HepG2 (cell line): ENCODE results near the gene IQCN. TPM values are rescaled to one million over a fixed set of nuclear protein-coding genes. Genes with fewer than 3 reads are reported as not detected.
A peak's percentile ranks its signal among the peaks of the same experiment; 100 is the strongest.

ENCODE experiments used
- ARNTL ChIP-seq: sonication (generic); formaldehyde crosslinking; IDR thresholded peaks from 2 replicates; pipeline ENCODE4 v1.4.0; 2020; ENCODE audit warnings: mild to moderate bottlenecking, missing genetic modification reagents
- CCAR2 ChIP-seq: fragments of 200-400 bp; formaldehyde crosslinking; optimal IDR thresholded peaks from 2 replicates; pipeline ENCODE3; 2018; ENCODE audit warnings: low read depth, mild to moderate bottlenecking, low read length, moderate library complexity
- FOXM1 ChIP-seq: sonication (generic); formaldehyde crosslinking; IDR thresholded peaks from 2 replicates; pipeline ENCODE4 v1.5.0; 2020; ENCODE audit warnings: missing genetic modification reagents
- GABPA ChIP-seq, 2 experiments: IDR thresholded peaks; 2 replicates each; pipeline ENCODE4 v1.6.1; 2011 to 2016; ENCODE audit warnings: low read depth in 2 of 2, low read length in 1 of 2, missing biosample characterization in 1 of 2, missing genetic modification characterization in 1 of 2
- GATAD2A ChIP-seq: IDR thresholded peaks from 2 replicates; pipeline ENCODE4 v1.6.1; 2016
- HNRNPUL1 ChIP-seq: fragments of 200-400 bp; formaldehyde crosslinking; IDR thresholded peaks from 2 replicates; pipeline ENCODE4 v1.6.1; 2017; ENCODE audit warnings: low read depth, mild to moderate bottlenecking, low read length, moderate library complexity
- IKZF1 ChIP-seq: fragments of 450-650 bp; IDR thresholded peaks from 2 replicates; pipeline ENCODE4 v1.7.1; 2016
- KDM4B ChIP-seq: sonication (generic); formaldehyde crosslinking; IDR thresholded peaks from 2 replicates; pipeline ENCODE4 v1.4.0; 2020; ENCODE audit warnings: missing genetic modification reagents
- PCBP2 ChIP-seq: fragments of 200-400 bp; formaldehyde crosslinking; optimal IDR thresholded peaks from 2 replicates; pipeline ENCODE3; 2018; ENCODE audit warnings: low read length, low read depth; ENCODE audit not compliant: poor library complexity, severe bottlenecking
- PHF21A ChIP-seq: sonication (generic); formaldehyde crosslinking; IDR thresholded peaks from 2 replicates; pipeline ENCODE4 v1.5.0; 2020; ENCODE audit warnings: mild to moderate bottlenecking, missing genetic modification reagents
- RFXANK ChIP-seq: IDR thresholded peaks from 2 replicates; pipeline ENCODE4 v1.6.1; 2016
- SIX4 ChIP-seq: sonication (generic); formaldehyde crosslinking; IDR thresholded peaks from 2 replicates; pipeline ENCODE4 v1.4.0; 2020; ENCODE audit warnings: missing genetic modification reagents
- ZNF263 ChIP-seq: sonication (generic); formaldehyde crosslinking; IDR thresholded peaks from 2 replicates; pipeline ENCODE4 v1.4.0; 2020; ENCODE audit warnings: missing genetic modification reagents
- ZNF33B ChIP-seq: sonication (generic); formaldehyde crosslinking; IDR thresholded peaks from 2 replicates; pipeline ENCODE4 v1.5.1; 2020; ENCODE audit warnings: mild to moderate bottlenecking, missing genetic modification reagents
- polyA plus RNA-seq, 8 experiments: library from polyadenylated mRNA; depleted of rRNA in 3 of 8; stranded (reverse) in 7 of 8; unstranded in 1 of 8; fragments of >200 nt; fragmentation: Illumina TruSeq in 4 of 8; extraction: Trizol in 4 of 8; gene quantifications; 2 replicates each; pipeline versions ENCODE4 v1.2.1 to v1.2.3, GENCODE V29; 2011 to 2016; ENCODE audit warnings: low read depth in 4 of 8, missing spikeins in 1 of 8, mixed read lengths in 1 of 8; ENCODE audit not compliant: insufficient read depth in 1 of 8
- total RNA-seq, 5 experiments: library from RNA; depleted of rRNA; stranded (reverse); fragments of >200 nt; fragmentation: Illumina TruSeq; extraction: Trizol; gene quantifications; 2 replicates each; pipeline ENCODE4 v1.2.3, GENCODE V29; 2016; ENCODE audit warnings: low read depth in 1 of 5
- TF ChIP-seq, protein P1 (sequence below): sonication (generic); formaldehyde crosslinking; IDR thresholded peaks from 2 replicates; pipeline ENCODE4 v1.5.0; 2020; ENCODE audit warnings: mild to moderate bottlenecking, missing genetic modification reagents
- TF ChIP-seq, protein P2 (sequence below): sonication (generic); formaldehyde crosslinking; conservative IDR thresholded peaks from 2 replicates; pipeline ENCODE4 v1.5.0; 2020; ENCODE audit warnings: missing genetic modification reagents
- TF ChIP-seq, protein P3 (sequence below): sonication (generic); formaldehyde crosslinking; IDR thresholded peaks from 2 replicates; pipeline ENCODE4 v1.8.1; 2023; ENCODE audit warnings: mild to moderate bottlenecking, moderate library complexity, missing genetic modification reagents
- TF ChIP-seq, protein P4 (sequence below): fragments of 450-650 bp; IDR thresholded peaks from 2 replicates; pipeline ENCODE4 v1.6.1; 2017; ENCODE audit warnings: mild to moderate bottlenecking
- TF ChIP-seq, protein P5 (sequence below): sonication (generic); formaldehyde crosslinking; IDR thresholded peaks from 2 replicates; pipeline ENCODE4 v1.5.0; 2020; ENCODE audit warnings: mild to moderate bottlenecking, missing genetic modification reagents
- TF ChIP-seq, protein P6 (sequence below): sonication (generic); formaldehyde crosslinking; IDR thresholded peaks from 2 replicates; pipeline ENCODE4 v1.4.0; 2020; ENCODE audit warnings: mild to moderate bottlenecking, missing genetic modification reagents

IQCN gene
- total and polyA plus RNA-seq, 2 of the 13 experiments (the other 11 are each of a cell fraction or from before 2014, with no cell fraction given) = 0.04 to 0.18 TPM

DNA sequence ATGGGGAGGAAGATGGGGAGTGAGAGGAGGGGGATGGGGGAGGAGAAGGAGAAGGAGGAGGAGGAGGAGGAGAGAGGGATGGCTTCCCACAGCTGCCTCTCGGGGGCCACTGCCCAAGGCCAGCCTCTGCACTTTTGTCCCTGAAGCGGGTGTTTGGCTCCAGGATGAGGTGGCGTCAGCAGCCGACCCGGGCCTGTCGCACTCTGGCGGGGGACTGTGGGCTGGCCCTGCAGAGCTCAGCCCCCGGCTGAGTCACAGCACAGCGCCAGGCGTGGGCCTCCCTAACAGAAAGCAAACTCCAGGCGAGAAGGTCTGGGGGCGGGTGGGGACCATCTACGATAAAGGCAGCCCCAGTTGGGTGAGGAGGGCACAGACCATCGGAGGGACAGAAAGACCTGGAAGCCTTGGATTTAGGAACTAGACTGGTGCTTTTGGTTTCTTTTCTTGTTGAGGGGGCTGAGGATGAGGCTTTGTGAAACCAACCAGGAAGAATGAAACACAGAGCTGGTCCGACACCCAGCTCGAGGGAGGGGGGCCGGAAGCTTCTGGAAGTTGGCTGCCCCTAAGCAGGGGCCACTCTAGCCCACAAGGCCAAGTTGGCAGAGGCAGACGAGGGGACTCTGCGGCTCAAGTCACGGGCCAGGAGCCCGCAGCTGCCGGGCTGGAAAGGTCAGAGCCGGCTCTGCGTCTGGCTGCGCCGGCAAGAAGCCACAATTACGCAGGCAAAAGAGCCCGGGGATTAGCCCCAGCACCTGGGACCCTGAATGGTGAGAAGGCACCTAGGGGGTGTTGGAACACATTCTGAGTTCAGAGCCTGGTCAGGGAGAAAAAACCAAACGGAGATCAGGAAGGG, 30.4 kb upstream of the IQCN start (continued):
- TF ChIP-seq, protein P1, sequence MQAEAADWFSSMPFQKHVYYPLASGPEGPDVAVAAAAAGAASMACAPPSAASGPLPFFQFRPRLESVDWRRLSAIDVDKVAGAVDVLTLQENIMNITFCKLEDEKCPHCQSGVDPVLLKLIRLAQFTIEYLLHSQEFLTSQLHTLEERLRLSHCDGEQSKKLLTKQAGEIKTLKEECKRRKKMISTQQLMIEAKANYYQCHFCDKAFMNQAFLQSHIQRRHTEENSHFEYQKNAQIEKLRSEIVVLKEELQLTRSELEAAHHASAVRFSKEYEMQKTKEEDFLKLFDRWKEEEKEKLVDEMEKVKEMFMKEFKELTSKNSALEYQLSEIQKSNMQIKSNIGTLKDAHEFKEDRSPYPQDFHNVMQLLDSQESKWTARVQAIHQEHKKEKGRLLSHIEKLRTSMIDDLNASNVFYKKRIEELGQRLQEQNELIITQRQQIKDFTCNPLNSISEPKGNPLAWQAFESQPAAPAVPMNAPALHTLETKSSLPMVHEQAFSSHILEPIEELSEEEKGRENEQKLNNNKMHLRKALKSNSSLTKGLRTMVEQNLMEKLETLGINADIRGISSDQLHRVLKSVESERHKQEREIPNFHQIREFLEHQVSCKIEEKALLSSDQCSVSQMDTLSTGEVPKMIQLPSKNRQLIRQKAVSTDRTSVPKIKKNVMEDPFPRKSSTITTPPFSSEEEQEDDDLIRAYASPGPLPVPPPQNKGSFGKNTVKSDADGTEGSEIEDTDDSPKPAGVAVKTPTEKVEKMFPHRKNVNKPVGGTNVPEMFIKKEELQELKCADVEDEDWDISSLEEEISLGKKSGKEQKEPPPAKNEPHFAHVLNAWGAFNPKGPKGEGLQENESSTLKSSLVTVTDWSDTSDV (CRISPR knock-in tag) = no peak
- TF ChIP-seq SIX4 (CRISPR knock-in tag) (no peak; the same call in 1 of the 2 replicates), IKZF1 (no peak), PHF21A (CRISPR knock-in tag) (peak; percentile 69; the same call in 1 of the 2 replicates), GABPA (IDR thresholded peaks at IDR 0.05; ENCODE audit: low read depth, low read length) (no peak), GABPA (CRISPR knock-in tag; IDR thresholded peaks at IDR 0.05; ENCODE audit: low read depth) (peak; percentile 76), FOXM1 (CRISPR knock-in tag) (no peak), CCAR2 (no peak), ARNTL (CRISPR knock-in tag) (peak; percentile 75), KDM4B (no peak), PCBP2 (peak; percentile 99), HNRNPUL1 (no peak), ZNF33B (CRISPR knock-in tag) (peak; percentile 76; the same call in 1 of the 2 replicates), GATAD2A (CRISPR knock-in tag) (peak; percentile 71), ZNF263 (CRISPR knock-in tag) (peak; percentile 97), RFXANK (CRISPR knock-in tag) (no peak)
- TF ChIP-seq, protein P2, sequence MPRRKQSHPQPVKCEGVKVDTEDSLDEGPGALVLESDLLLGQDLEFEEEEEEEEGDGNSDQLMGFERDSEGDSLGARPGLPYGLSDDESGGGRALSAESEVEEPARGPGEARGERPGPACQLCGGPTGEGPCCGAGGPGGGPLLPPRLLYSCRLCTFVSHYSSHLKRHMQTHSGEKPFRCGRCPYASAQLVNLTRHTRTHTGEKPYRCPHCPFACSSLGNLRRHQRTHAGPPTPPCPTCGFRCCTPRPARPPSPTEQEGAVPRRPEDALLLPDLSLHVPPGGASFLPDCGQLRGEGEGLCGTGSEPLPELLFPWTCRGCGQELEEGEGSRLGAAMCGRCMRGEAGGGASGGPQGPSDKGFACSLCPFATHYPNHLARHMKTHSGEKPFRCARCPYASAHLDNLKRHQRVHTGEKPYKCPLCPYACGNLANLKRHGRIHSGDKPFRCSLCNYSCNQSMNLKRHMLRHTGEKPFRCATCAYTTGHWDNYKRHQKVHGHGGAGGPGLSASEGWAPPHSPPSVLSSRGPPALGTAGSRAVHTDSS (CRISPR knock-in tag) = no peak
- TF ChIP-seq, protein P3, sequence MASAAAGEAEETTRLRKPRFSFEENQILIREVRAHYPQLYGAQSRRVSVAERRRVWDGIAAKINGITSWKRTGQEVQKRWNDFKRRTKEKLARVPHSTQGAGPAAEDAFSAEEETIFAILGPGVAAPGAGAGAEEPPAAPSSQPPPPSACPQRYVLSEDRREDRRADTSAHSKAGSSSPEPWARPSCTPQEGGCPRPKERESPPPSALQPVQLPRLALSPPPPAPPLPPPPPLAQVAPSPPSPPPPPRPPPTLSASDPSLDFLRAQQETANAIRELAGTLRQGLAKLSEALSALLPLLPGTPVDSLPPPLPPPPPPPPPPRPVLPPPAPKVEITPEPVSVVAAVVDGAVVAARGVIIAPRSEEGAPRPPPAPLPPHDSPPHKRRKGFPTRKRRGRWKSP (CRISPR knock-in tag) = peak; percentile 24; the same call in 1 of the 2 replicates
- TF ChIP-seq, protein P4, sequence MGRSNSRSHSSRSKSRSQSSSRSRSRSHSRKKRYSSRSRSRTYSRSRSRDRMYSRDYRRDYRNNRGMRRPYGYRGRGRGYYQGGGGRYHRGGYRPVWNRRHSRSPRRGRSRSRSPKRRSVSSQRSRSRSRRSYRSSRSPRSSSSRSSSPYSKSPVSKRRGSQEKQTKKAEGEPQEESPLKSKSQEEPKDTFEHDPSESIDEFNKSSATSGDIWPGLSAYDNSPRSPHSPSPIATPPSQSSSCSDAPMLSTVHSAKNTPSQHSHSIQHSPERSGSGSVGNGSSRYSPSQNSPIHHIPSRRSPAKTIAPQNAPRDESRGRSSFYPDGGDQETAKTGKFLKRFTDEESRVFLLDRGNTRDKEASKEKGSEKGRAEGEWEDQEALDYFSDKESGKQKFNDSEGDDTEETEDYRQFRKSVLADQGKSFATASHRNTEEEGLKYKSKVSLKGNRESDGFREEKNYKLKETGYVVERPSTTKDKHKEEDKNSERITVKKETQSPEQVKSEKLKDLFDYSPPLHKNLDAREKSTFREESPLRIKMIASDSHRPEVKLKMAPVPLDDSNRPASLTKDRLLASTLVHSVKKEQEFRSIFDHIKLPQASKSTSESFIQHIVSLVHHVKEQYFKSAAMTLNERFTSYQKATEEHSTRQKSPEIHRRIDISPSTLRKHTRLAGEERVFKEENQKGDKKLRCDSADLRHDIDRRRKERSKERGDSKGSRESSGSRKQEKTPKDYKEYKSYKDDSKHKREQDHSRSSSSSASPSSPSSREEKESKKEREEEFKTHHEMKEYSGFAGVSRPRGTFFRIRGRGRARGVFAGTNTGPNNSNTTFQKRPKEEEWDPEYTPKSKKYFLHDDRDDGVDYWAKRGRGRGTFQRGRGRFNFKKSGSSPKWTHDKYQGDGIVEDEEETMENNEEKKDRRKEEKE = no peak
- TF ChIP-seq, protein P5, sequence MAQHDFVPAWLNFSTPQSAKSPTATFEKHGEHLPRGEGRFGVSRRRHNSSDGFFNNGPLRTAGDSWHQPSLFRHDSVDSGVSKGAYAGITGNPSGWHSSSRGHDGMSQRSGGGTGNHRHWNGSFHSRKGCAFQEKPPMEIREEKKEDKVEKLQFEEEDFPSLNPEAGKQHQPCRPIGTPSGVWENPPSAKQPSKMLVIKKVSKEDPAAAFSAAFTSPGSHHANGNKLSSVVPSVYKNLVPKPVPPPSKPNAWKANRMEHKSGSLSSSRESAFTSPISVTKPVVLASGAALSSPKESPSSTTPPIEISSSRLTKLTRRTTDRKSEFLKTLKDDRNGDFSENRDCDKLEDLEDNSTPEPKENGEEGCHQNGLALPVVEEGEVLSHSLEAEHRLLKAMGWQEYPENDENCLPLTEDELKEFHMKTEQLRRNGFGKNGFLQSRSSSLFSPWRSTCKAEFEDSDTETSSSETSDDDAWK (CRISPR knock-in tag) = no peak
- TF ChIP-seq, protein P6, sequence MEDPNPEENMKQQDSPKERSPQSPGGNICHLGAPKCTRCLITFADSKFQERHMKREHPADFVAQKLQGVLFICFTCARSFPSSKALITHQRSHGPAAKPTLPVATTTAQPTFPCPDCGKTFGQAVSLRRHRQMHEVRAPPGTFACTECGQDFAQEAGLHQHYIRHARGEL (CRISPR knock-in tag) = no peak
